HepG2 (cell line): ENCODE data around the gene OLAH. TPM values are rescaled to one million over a fixed set of nuclear protein-coding genes. Genes with fewer than 3 reads are reported as not detected.

ENCODE experiments used
- ARID3A ChIP-seq: IDR thresholded peaks from 2 replicates; pipeline ENCODE4 v1.6.1; 2012; ENCODE audit warnings: low read depth, low read length, improper control_type of control experiment
- ARNT2 ChIP-seq: sonication (generic); formaldehyde crosslinking; IDR thresholded peaks from 2 replicates; pipeline ENCODE4 v1.8.0; 2022; ENCODE audit warnings: mild to moderate bottlenecking, low read depth, missing genetic modification reagents, moderate library complexity
- BRF2 ChIP-seq: sonication (generic); formaldehyde crosslinking; IDR thresholded peaks from 2 replicates; pipeline ENCODE4 v1.8.1; 2022; ENCODE audit warnings: mild to moderate bottlenecking, missing genetic modification reagents
- CC2D1A ChIP-seq: sonication (generic); formaldehyde crosslinking; IDR thresholded peaks from 2 replicates; pipeline ENCODE4 v1.8.1; 2023; ENCODE audit warnings: mild to moderate bottlenecking, missing genetic modification reagents
- ELF4 ChIP-seq: sonication (generic); formaldehyde crosslinking; IDR thresholded peaks from 2 replicates; pipeline ENCODE4 v1.5.0; 2020; ENCODE audit warnings: missing genetic modification reagents, mild to moderate bottlenecking, moderate library complexity, borderline replicate concordance
- GMEB1 ChIP-seq: sonication (generic); formaldehyde crosslinking; IDR thresholded peaks from 2 replicates; pipeline ENCODE4 v1.5.1; 2020; ENCODE audit warnings: missing genetic modification reagents, mild to moderate bottlenecking, borderline replicate concordance
- GPBP1L1 ChIP-seq: sonication (generic); formaldehyde crosslinking; IDR thresholded peaks from 2 replicates; pipeline ENCODE4 v1.5.0; 2020; ENCODE audit warnings: mild to moderate bottlenecking, missing genetic modification reagents
- HNF1A ChIP-seq, 2 experiments: sonication (generic) in 1 of 2; formaldehyde crosslinking in 1 of 2; IDR thresholded peaks; 2 replicates each; pipeline versions ENCODE4 v1.4.0 to v1.6.1; 2016 to 2020; ENCODE audit warnings: borderline replicate concordance in 1 of 2, low read depth in 1 of 2, mild to moderate bottlenecking in 1 of 2, missing genetic modification reagents in 1 of 2
- NFE2L1 ChIP-seq: sonication (generic); formaldehyde crosslinking; IDR thresholded peaks from 2 replicates; pipeline ENCODE4 v1.4.0; 2020; ENCODE audit warnings: missing genetic modification reagents, mild to moderate bottlenecking, borderline replicate concordance
- POLR2G ChIP-seq: fragments of 200-400 bp; formaldehyde crosslinking; IDR thresholded peaks from 2 replicates; pipeline ENCODE4 v1.6.1; 2018; ENCODE audit warnings: mild to moderate bottlenecking, low read depth, low read length, moderate library complexity
- RFX3 ChIP-seq: IDR thresholded peaks from 2 replicates; pipeline ENCODE4 v1.6.1; 2016; ENCODE audit warnings: missing biosample characterization, missing genetic modification reagents
- TFAP4 ChIP-seq: sonication (generic); IDR thresholded peaks from 2 replicates; pipeline ENCODE4 v1.6.1; 2016; ENCODE audit warnings: low read depth, borderline replicate concordance
- ZFP82 ChIP-seq: sonication (generic); formaldehyde crosslinking; IDR thresholded peaks from 2 replicates; pipeline ENCODE4 v1.5.1; 2020; ENCODE audit warnings: mild to moderate bottlenecking, missing genetic modification reagents, borderline replicate concordance
- ZMAT3 ChIP-seq: sonication (generic); formaldehyde crosslinking; conservative IDR thresholded peaks from 2 replicates; pipeline ENCODE4 v1.7.0; 2021; ENCODE audit warnings: missing genetic modification reagents
- ZNF33B ChIP-seq: sonication (generic); formaldehyde crosslinking; IDR thresholded peaks from 2 replicates; pipeline ENCODE4 v1.5.1; 2020; ENCODE audit warnings: mild to moderate bottlenecking, missing genetic modification reagents
- polyA plus RNA-seq, 8 experiments: library from polyadenylated mRNA; depleted of rRNA in 3 of 8; stranded (reverse) in 7 of 8; unstranded in 1 of 8; fragments of >200 nt; fragmentation: Illumina TruSeq in 4 of 8; extraction: Trizol in 4 of 8; gene quantifications; 2 replicates each; pipeline versions ENCODE4 v1.2.1 to v1.2.3, GENCODE V29; 2011 to 2016; ENCODE audit warnings: low read depth in 4 of 8, missing spikeins in 1 of 8, mixed read lengths in 1 of 8; ENCODE audit not compliant: insufficient read depth in 1 of 8
- total RNA-seq, 5 experiments: library from RNA; depleted of rRNA; stranded (reverse); fragments of >200 nt; fragmentation: Illumina TruSeq; extraction: Trizol; gene quantifications; 2 replicates each; pipeline ENCODE4 v1.2.3, GENCODE V29; 2016; ENCODE audit warnings: low read depth in 1 of 5

Gene OLAH
- total and polyA plus RNA-seq, 2 of the 13 experiments (the other 11 are each of a cell fraction or from before 2014, with no cell fraction given): 0.13 TPM; not detected in 1

GRCh38 chr10:15097011-15097812, 53.5 kb downstream of the OLAH start, which contains the start of gene RPP38 (continued):
- TF ChIP-seq ARNT2 (CRISPR knock-in tag): peak; percentile 94
- TF ChIP-seq HNF1A (IDR thresholded peaks at IDR 0.05; ENCODE audit: low read depth): no peak
- peak; percentile 74 for TF ChIP-seq HNF1A (CRISPR knock-in tag; IDR thresholded peaks at IDR 0.05; ENCODE audit: borderline replicate concordance)
- TF ChIP-seq ZMAT3 (CRISPR knock-in tag): peak; percentile 93
- peak; percentile 93 for TF ChIP-seq BRF2 (CRISPR knock-in tag)
- no peak for TF ChIP-seq ZFP82 (CRISPR knock-in tag)
- TF ChIP-seq RFX3 (CRISPR knock-in tag): peak; percentile 96
- 0 out of 2 replicates have a peak, but pooled peaks have one; percentile 44 for TF ChIP-seq NFE2L1
- TF ChIP-seq TFAP4: peak; percentile 52; the same call in 1 of the 2 replicates
- TF ChIP-seq ELF4 (CRISPR knock-in tag): peak; percentile 74; the same call in 1 of the 2 replicates
- peak; percentile 92 for TF ChIP-seq POLR2G
- no peak for TF ChIP-seq ARID3A
- peak; percentile 19; the same call in 1 of the 2 replicates for TF ChIP-seq CC2D1A
- TF ChIP-seq ZNF33B (CRISPR knock-in tag): peak; percentile 70; the same call in 1 of the 2 replicates
- TF ChIP-seq GPBP1L1: no peak
- TF ChIP-seq GMEB1 (CRISPR knock-in tag): peak; percentile 61; the same call in 1 of the 2 replicates
